H1 (cell line): ENCODE results near the gene MIS18A. TPM values are rescaled to one million over a fixed set of nuclear protein-coding genes. Genes with fewer than 3 reads are reported as not detected.

Experiments used
- CTCF ChIA-PET: fragments of 300-600 bp; sonication (Branson Sonifier 250); formaldehyde crosslinking; loops from one replicate; lab custom pipeline; 2021; ENCODE audit not compliant: partially characterized antibody; lab: Charles Lee
- POLR2A ChIA-PET: fragments of 300-600 bp; sonication (Branson Sonifier 250); formaldehyde crosslinking; loops from one replicate; lab custom pipeline; 2021; ENCODE audit warnings: inconsistent platforms; ENCODE audit not compliant: partially characterized antibody; lab: Charles Lee
- DNase-seq, 2 experiments: peaks; one replicate each; pipeline versions ENCODE4 v3.0.0 to v3.0.0-alpha.2; 2010 to 2022; ENCODE audit warnings: low spot score in 2 of 2, low read depth in 1 of 2, mixed read lengths in 1 of 2
- FAIRE-seq: peaks from 2 replicates; lab custom pipeline; 2011; peaks lifted over from hg19 to GRCh38; lab: Jason Lieb, UNC
- H2AFZ ChIP-seq: 2 replicates; pipeline ENCODE4 v1.8.1; 2012; ENCODE audit warnings: low read length, inconsistent platforms
- H2AK5ac ChIP-seq: 2 replicates; pipeline ENCODE4 v1.6.1; 2013; ENCODE audit warnings: low read depth, low read length
- H2BK120ac ChIP-seq: replicated peaks from 2 replicates; pipeline ENCODE3; 2013; ENCODE audit warnings: low read depth, low read length, inconsistent platforms
- H2BK12ac ChIP-seq: 2 replicates; pipeline ENCODE4 v1.6.1; 2013; ENCODE audit warnings: low read depth, low read length
- H2BK15ac ChIP-seq: 2 replicates; pipeline ENCODE4 v1.6.1; 2013; ENCODE audit warnings: low read length
- H2BK20ac ChIP-seq: 2 replicates; pipeline ENCODE4 v1.6.1; 2013; ENCODE audit warnings: low read length
- H2BK5ac ChIP-seq: 2 replicates; pipeline ENCODE4 v1.6.1; 2013; ENCODE audit warnings: low read depth, low read length
- H3K14ac ChIP-seq: 2 replicates; pipeline ENCODE4 v1.6.1; 2013; ENCODE audit warnings: inconsistent platforms; ENCODE audit not compliant: insufficient read length
- H3K18ac ChIP-seq: 2 replicates; pipeline ENCODE4 v1.6.1; 2013; ENCODE audit warnings: low read length; ENCODE audit errors: extremely low read depth
- H3K23ac ChIP-seq: 2 replicates; pipeline ENCODE4 v1.6.1; 2013; ENCODE audit warnings: inconsistent platforms; ENCODE audit not compliant: insufficient read length
- H3K23me2 ChIP-seq: 2 replicates; pipeline ENCODE4 v1.6.1; 2013; ENCODE audit warnings: low read depth, low read length
- H3K27ac ChIP-seq: 2 replicates; pipeline ENCODE4 v1.6.1; 2011; ENCODE audit warnings: low read depth, low read length, inconsistent platforms
- H3K27me3 ChIP-seq, 4 experiments: replicated peaks in 1 of 4; 1 replicate in 1 of 4; 2 replicates in 3 of 4; pipeline versions ENCODE4 v1.6.1 to v1.8.1; 2011 to 2013; ENCODE audit warnings: low read length in 3 of 4, mild to moderate bottlenecking in 3 of 4, inconsistent platforms in 2 of 4, mixed read lengths in 2 of 4, moderate library complexity in 1 of 4; ENCODE audit not compliant: control insufficient read depth in 3 of 4, insufficient read depth in 3 of 4; ENCODE audit errors: extremely low read depth in 1 of 4
- H3K36me3 ChIP-seq, 4 experiments: 2 replicates each; pipeline versions ENCODE4 v1.6.1 to v1.8.1; 2011 to 2013; ENCODE audit warnings: mild to moderate bottlenecking in 4 of 4, low read length in 3 of 4, moderate library complexity in 2 of 4, control low read depth in 1 of 4, inconsistent platforms in 1 of 4; ENCODE audit not compliant: insufficient read depth in 4 of 4, control insufficient read depth in 2 of 4
- H3K4ac ChIP-seq: replicated peaks from 2 replicates; pipeline ENCODE3; 2013; ENCODE audit warnings: low read length, low read depth, mixed read lengths, inconsistent platforms; ENCODE audit not compliant: insufficient read length
- H3K4me1 ChIP-seq, 4 experiments: replicated peaks in 1 of 4; 1 replicate in 1 of 4; 2 replicates in 3 of 4; pipeline versions ENCODE4 v1.6.1 to v1.8.1; 2011 to 2013; ENCODE audit warnings: low read length in 3 of 4, inconsistent platforms in 2 of 4, mixed read lengths in 1 of 4; ENCODE audit not compliant: insufficient read depth in 4 of 4, control insufficient read depth in 3 of 4
- H3K4me2 ChIP-seq, 2 experiments: 2 replicates each; pipeline versions ENCODE4 v1.6.1 to v1.8.1; 2011 to 2013; ENCODE audit warnings: low read depth in 2 of 2, low read length in 2 of 2, control low read depth in 1 of 2, inconsistent platforms in 1 of 2, mild to moderate bottlenecking in 1 of 2; ENCODE audit not compliant: insufficient read depth in 1 of 2
- H3K4me3 ChIP-seq, 4 experiments: fragments of 200-600, 300-600 bp in 1 of 4; sonication (generic), shearing (Covaris generic), sonication (Bioruptor Twin) in 1 of 4; 2 replicates each; pipeline versions ENCODE4 v1.5.1 to v1.8.1; 2011 to 2016; ENCODE audit warnings: low read length in 4 of 4, low read depth in 3 of 4, control low read depth in 2 of 4, inconsistent platforms in 2 of 4, mild to moderate bottlenecking in 2 of 4, mixed read lengths in 1 of 4, moderate library complexity in 1 of 4; ENCODE audit not compliant: insufficient read depth in 2 of 4; ENCODE audit errors: extremely low read depth in 1 of 4
- H3K56ac ChIP-seq: replicated peaks from 2 replicates; pipeline ENCODE3; 2013; ENCODE audit warnings: low read depth, mild to moderate bottlenecking, mixed read lengths, low read length, inconsistent platforms; ENCODE audit not compliant: insufficient read length
- H3K79me1 ChIP-seq: 2 replicates; pipeline ENCODE4 v1.6.1; 2013; ENCODE audit warnings: low read depth, low read length, control low read depth
- H3K79me2 ChIP-seq, 2 experiments: 2 replicates each; pipeline versions ENCODE4 v1.6.1 to v1.8.1; 2012 to 2013; ENCODE audit warnings: low read length in 2 of 2, mild to moderate bottlenecking in 2 of 2, inconsistent platforms in 1 of 2; ENCODE audit not compliant: insufficient read depth in 2 of 2, control insufficient read depth in 1 of 2
- H3K9ac ChIP-seq, 4 experiments: replicated peaks in 1 of 4; 1 replicate in 1 of 4; 2 replicates in 3 of 4; pipeline versions ENCODE4 v1.6.1 to v1.8.1; 2011 to 2013; ENCODE audit warnings: low read depth in 3 of 4, low read length in 3 of 4, control low read depth in 2 of 4, mild to moderate bottlenecking in 2 of 4, moderate library complexity in 2 of 4, inconsistent platforms in 1 of 4; ENCODE audit errors: extremely low read depth in 1 of 4
- H3K9me3 ChIP-seq, 2 experiments: 2 replicates each; pipeline versions ENCODE4 v1.6.1 to v1.8.1; 2012 to 2013; ENCODE audit warnings: mild to moderate bottlenecking in 2 of 2, moderate library complexity in 2 of 2, control low read depth in 1 of 2, inconsistent platforms in 1 of 2, low read depth in 1 of 2, low read length in 1 of 2, mixed read lengths in 1 of 2; ENCODE audit not compliant: insufficient read depth in 2 of 2
- H4K20me1 ChIP-seq, 2 experiments: replicated peaks in 1 of 2; 2 replicates each; pipeline versions ENCODE3 to v1.8.1; 2011 to 2013; ENCODE audit warnings: inconsistent platforms in 2 of 2, low read length in 2 of 2, mild to moderate bottlenecking in 1 of 2; ENCODE audit not compliant: insufficient read depth in 2 of 2, control insufficient read depth in 1 of 2
- H4K5ac ChIP-seq: 2 replicates; pipeline ENCODE4 v1.6.1; 2013; ENCODE audit warnings: low read length, low read depth, mixed read lengths, inconsistent platforms; ENCODE audit not compliant: insufficient read length
- H4K8ac ChIP-seq: 2 replicates; pipeline ENCODE4 v1.8.0; 2013; ENCODE audit warnings: mild to moderate bottlenecking, moderate library complexity, low read length, inconsistent platforms; ENCODE audit not compliant: insufficient read depth; ENCODE audit errors: extremely low read depth
- H4K91ac ChIP-seq: replicated peaks from 2 replicates; pipeline ENCODE3; 2013; ENCODE audit warnings: low read length, mixed read lengths, inconsistent platforms; ENCODE audit not compliant: insufficient read length
- ATF3 ChIP-seq: IDR thresholded peaks from 2 replicates; pipeline ENCODE4 v1.6.1; 2011; ENCODE audit warnings: low read depth, mild to moderate bottlenecking, low read length; ENCODE audit not compliant: insufficient read depth
- CBX8 ChIP-seq: fragments of 300-800, 300-1000 bp; sonication (generic); IDR thresholded peaks from 2 replicates; pipeline ENCODE4 v1.7.1; 2016; ENCODE audit warnings: low read depth, low read length, borderline replicate concordance
- HDAC6 ChIP-seq: IDR thresholded peaks from one replicate; pipeline ENCODE4 v1.7.1; 2012; ENCODE audit warnings: low read depth, mild to moderate bottlenecking, inconsistent platforms, low read length, moderate library complexity
- JUND ChIP-seq: IDR thresholded peaks from 2 replicates; pipeline ENCODE4 v1.6.1; 2011; ENCODE audit warnings: mild to moderate bottlenecking, improper control_type of control experiment, low read length
- MAFK ChIP-seq: IDR thresholded peaks from 2 replicates; pipeline ENCODE4 v1.6.1; 2012; ENCODE audit warnings: low read depth, mild to moderate bottlenecking, improper control_type of control experiment, low read length
- NRF1 ChIP-seq: IDR thresholded peaks from 2 replicates; pipeline ENCODE4 v1.6.1; 2011; ENCODE audit warnings: mild to moderate bottlenecking, low read depth, low read length, improper control_type of control experiment
- RBBP5 ChIP-seq: IDR thresholded peaks from 2 replicates; pipeline ENCODE4 v1.7.1; 2012; ENCODE audit warnings: low read depth, mild to moderate bottlenecking, inconsistent platforms, low read length, moderate library complexity, borderline replicate concordance
- RXRA ChIP-seq: IDR thresholded peaks from 2 replicates; pipeline ENCODE4 v1.6.1; 2011; ENCODE audit warnings: low read depth, mild to moderate bottlenecking, low read length, moderate library complexity; ENCODE audit not compliant: insufficient read depth
- SIN3A ChIP-seq, 2 experiments: IDR thresholded peaks in 1 of 2; conservative IDR thresholded peaks in 1 of 2; 2 replicates each; pipeline ENCODE4 v1.6.1; 2011 to 2012; ENCODE audit warnings: low read length in 2 of 2, improper control_type of control experiment in 1 of 2, low read depth in 1 of 2, mild to moderate bottlenecking in 1 of 2
- TAF1 ChIP-seq: IDR thresholded peaks from 2 replicates; pipeline ENCODE4 v1.6.1; 2011; ENCODE audit warnings: mild to moderate bottlenecking, low read depth, low read length
- TEAD4 ChIP-seq: IDR thresholded peaks from 2 replicates; pipeline ENCODE4 v1.6.1; 2012; ENCODE audit warnings: low read depth, low read length, inconsistent platforms, mixed read lengths
- USF2 ChIP-seq: IDR thresholded peaks from 2 replicates; pipeline ENCODE4 v1.6.1; 2011; ENCODE audit warnings: low read length, improper control_type of control experiment
- YY1 ChIP-seq: IDR thresholded peaks from 2 replicates; pipeline ENCODE4 v1.6.1; 2011; ENCODE audit warnings: low read depth, mild to moderate bottlenecking, low read length
- WGBS, 2 experiments: shearing (Covaris generic) in 1 of 2; methylation state at CpG; one replicate each; pipeline versions ENCODE4 v1.1.6 to v1.1.7; 2013 to 2015; ENCODE audit warnings: low lambda C conversion rate in 2 of 2, mixed read lengths in 2 of 2, inconsistent platforms in 1 of 2, low coverage in 1 of 2, missing lambda C conversion rate in 1 of 2; ENCODE audit not compliant: insufficient replicate concordance in 2 of 2, insufficient coverage in 1 of 2, insufficient read length in 1 of 2; ENCODE audit errors: extremely low coverage in 1 of 2, missing lambda C conversion rate in 1 of 2; 5-methylcytosine and 5-hydroxymethylcytosine counted together
- polyA plus RNA-seq, 7 experiments: library from polyadenylated mRNA; depleted of rRNA in 3 of 7; stranded (reverse) in 5 of 7; unstranded in 2 of 7; fragments of >200 nt in 5 of 7; fragments of 200-250 nt in 2 of 7; gene quantifications; 1 replicate in 5 of 7; 2 replicates in 1 of 7; 4 replicates in 1 of 7; pipeline versions ENCODE4 v1.2.1 to v1.2.3, GENCODE V29; 2011 to 2013; ENCODE audit warnings: missing spikeins in 2 of 7, mixed read lengths in 2 of 7
- total RNA-seq: library from RNA; stranded (reverse); fragmentation: NEBNext Ultra II Directional; extraction: Animal tissue kit (Norgen Biotek cat#: 25700); gene quantifications from 2 replicates; pipeline ENCODE4 v1.2.1, GENCODE V29; 2021

MIS18A gene
- total and polyA plus RNA-seq, 2 of the 8 experiments (the other 6 are each of a cell fraction or from before 2014, with no cell fraction given), result 28.9 to 53.0 TPM

GRCh38 chr21:32325706-32326105 lies 46.9 kb upstream of the MIS18A start:
- 94% methylated on average over 8 of the region's 8 CpGs; no CpG with 5 or more reads in 1 of the 2 experiments for WGBS, 2 experiments
- H3K27me3 ChIP-seq, result no peaks in the 10 kb centered on the region
- H3K9me3 ChIP-seq, result no peaks in the 10 kb centered on the region
- 0 out of 2 replicates have a peak, but pooled peaks cover 3% of the 10 kb centered on the region for H3K79me1 ChIP-seq
- TF ChIP-seq MAFK, result no peak
- no peak for TF ChIP-seq CBX8
- TF ChIP-seq RBBP5, result no peak
- no peak for TF ChIP-seq NRF1
- TF ChIP-seq TAF1, result no peak
- TF ChIP-seq JUND, result no peak
- no peak for TF ChIP-seq SIN3A (conservative IDR thresholded peaks at IDR 0.05 in 1 of 2, IDR thresholded peaks at IDR 0.05 in 1 of 2; ENCODE audit: low read depth in 1 of 2, low read length in 2 of 2)
- TF ChIP-seq ATF3, result no peak
- TF ChIP-seq HDAC6, result no peak
- TF ChIP-seq TEAD4, result no peak
- TF ChIP-seq USF2, result no peak
- TF ChIP-seq RXRA, result no peak
- no peak for TF ChIP-seq YY1
- TF ChIP-seq, all 59 proteins: peak for 0
- Histone ChIP-seq H3K23ac (no peak overlapping the region), H4K20me1 (peaks cover 0 to 3% of the 10 kb centered on the region in 2 experiments), H3K36me3 (peaks cover 25 to 73% (median 53%) of the 10 kb centered on the region in 4 experiments), H3K4me1 (no peaks in the 10 kb centered on the region), H3K27ac (no peak overlapping the region), H4K91ac (no peak overlapping the region), H2AK5ac (no peak overlapping the region), H3K4me2 (no peak overlapping the region), H3K4me3 (no peak overlapping the region), H3K18ac (no peak overlapping the region), H3K23me2 (no peaks in the 10 kb centered on the region), H3K9ac (no peak overlapping the region), H2BK15ac (no peak overlapping the region), H2BK120ac (no peak overlapping the region), H2AFZ (no peak overlapping the region), H3K79me2 (no peaks in the 10 kb centered on the region), H3K14ac (no peak overlapping the region), H4K8ac (no peak overlapping the region), H4K5ac (no peak overlapping the region), H3K4ac (no peak overlapping the region), H2BK12ac (no peak overlapping the region), H2BK5ac (no peak overlapping the region), H2BK20ac (no peak overlapping the region), H3K56ac (no peak overlapping the region)
- FAIRE-seq, result no peak
- ChIA-PET CTCF (interaction anchor here (0.6 to 1.6 kb wide), 2 partner anchors 14 to 17 kb away, joined by 3 to 5 read pairs; no protein-coding TSS in a partner anchor), POLR2A (no interaction called here)
- DNase-seq, result no peak
